DMS 273 (cell line): ENCODE data around the gene NFIB.
A peak's percentile ranks its signal among the peaks of the same experiment; 100 is the strongest.

Experiments
- DNase-seq: peaks from one replicate; lab custom pipeline; 2025; ENCODE audit not compliant: unreplicated experiment; lab: John Stamatoyannopoulos, UW

NFIB gene

GRCh38 chr9:14158916-14159315, 155.0 kb downstream of the NFIB start:
- no peak for DNase-seq

- DNase-seq, result no peak
Measured at GRCh38 chr9:14158136-14158813, 155.7 kb downstream of the NFIB start.

GRCh38 chr9:14157191-14157590, 156.8 kb downstream of the NFIB start:
- DNase-seq, result no peak

- no peak for DNase-seq
Measured at GRCh38 chr9:14156046-14156445, 157.9 kb downstream of the NFIB start.

GRCh38 chr9:14155237-14155636, 158.7 kb downstream of the NFIB start:
- DNase-seq, result no peak

- no peak for DNase-seq
Measured at GRCh38 chr9:14153310-14153720, 160.6 kb downstream of the NFIB start.

GRCh38 chr9:14151451-14151850, 162.5 kb downstream of the NFIB start:
- no peak for DNase-seq

GRCh38 chr9:14148501-14149103, 165.3 kb downstream of the NFIB start:
- DNase-seq, result no peak

GRCh38 chr9:14147738-14148137, 166.2 kb downstream of the NFIB start:
- DNase-seq, result no peak

GRCh38 chr9:14146201-14146874, 167.6 kb downstream of the NFIB start:
- DNase-seq, result no peak

- DNase-seq, result no peak
Measured at GRCh38 chr9:14144215-14144614, 169.7 kb downstream of the NFIB start.

- no peak for DNase-seq
Measured at GRCh38 chr9:14141699-14142098, 172.2 kb downstream of the NFIB start.

GRCh38 chr9:14140096-14140697, 173.7 kb downstream of the NFIB start:
- no peak for DNase-seq

- no peak for DNase-seq
Measured at GRCh38 chr9:14139287-14139686, 174.7 kb downstream of the NFIB start.

- DNase-seq, result no peak
Measured at GRCh38 chr9:14136646-14137370, 177.1 kb downstream of the NFIB start.

GRCh38 chr9:14136047-14136635, 177.8 kb downstream of the NFIB start:
- DNase-seq, result peak; percentile 6

- DNase-seq, result no peak
Measured at GRCh38 chr9:14135421-14135820, 178.5 kb downstream of the NFIB start.

GRCh38 chr9:14133394-14133793, 180.5 kb downstream of the NFIB start:
- no peak for DNase-seq

- DNase-seq, result no peak
Measured at GRCh38 chr9:14132775-14133174, 181.2 kb downstream of the NFIB start.

- peak; percentile 70 for DNase-seq
Measured at GRCh38 chr9:14131356-14132088, 182.4 kb downstream of the NFIB start.
